ENCODE measurements around the gene LGALS14. TPM values are rescaled to one million over a fixed set of nuclear protein-coding genes. Genes with fewer than 3 reads are reported as not detected.
"Not testable (repeated sequence)": the region's sequence is repeated elsewhere in the genome, so short reads cannot be mapped to it uniquely, and the experiment has no call there.

Gene LGALS14
- total RNA-seq, 2 donors from 2014 or later, result not detected

DNA sequence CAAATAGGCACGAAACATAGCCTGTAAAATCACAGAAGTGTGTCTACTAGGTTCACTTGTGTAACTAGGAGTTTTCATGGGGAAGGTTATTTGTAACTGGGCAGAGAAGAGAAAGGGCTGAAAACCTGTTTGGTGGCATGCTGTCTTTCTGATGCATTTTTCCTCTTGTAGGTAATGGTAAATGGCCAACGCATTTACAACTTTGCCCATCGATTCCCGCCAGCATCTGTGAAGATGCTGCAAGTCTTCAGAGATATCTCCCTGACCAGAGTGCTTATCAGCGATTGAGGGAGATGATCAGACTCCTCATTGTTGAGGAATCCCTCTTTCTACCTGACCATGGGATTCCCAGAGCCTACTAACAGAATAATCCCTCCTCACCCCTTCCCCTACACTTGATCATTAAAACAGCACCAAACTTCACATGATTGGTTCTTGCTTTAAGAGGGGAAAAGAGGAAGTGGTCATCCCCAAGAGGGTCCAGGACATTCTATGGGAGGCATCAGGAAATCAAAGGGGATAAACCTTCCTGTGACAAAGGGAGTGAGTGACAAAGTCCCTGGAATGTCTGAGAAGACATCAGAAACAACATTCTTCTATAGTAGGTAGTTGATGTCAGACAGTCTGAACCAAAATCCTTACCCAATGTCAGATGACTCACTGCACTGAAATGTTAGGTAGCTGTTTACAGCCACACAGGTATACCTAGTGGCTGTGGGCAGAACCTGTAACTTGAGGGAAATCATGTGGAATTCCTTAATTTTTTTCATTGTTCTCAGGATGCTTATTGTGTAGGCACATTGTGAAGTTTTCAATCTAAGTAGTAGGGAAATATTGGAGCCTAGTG is 5.0 kb downstream of the LGALS14 start:
- H3K9me3 ChIP-seq, result no peaks in the 10 kb centered on the region
- no peaks in the 10 kb centered on the region for H3K27me3 ChIP-seq (replicated peaks; ENCODE audit: insufficient read depth)
- ATAC-seq (ENCODE audit: insufficient number of reproducible peaks, low FRiP score, low read depth), result no peak
- TF ChIP-seq, protein P1, sequence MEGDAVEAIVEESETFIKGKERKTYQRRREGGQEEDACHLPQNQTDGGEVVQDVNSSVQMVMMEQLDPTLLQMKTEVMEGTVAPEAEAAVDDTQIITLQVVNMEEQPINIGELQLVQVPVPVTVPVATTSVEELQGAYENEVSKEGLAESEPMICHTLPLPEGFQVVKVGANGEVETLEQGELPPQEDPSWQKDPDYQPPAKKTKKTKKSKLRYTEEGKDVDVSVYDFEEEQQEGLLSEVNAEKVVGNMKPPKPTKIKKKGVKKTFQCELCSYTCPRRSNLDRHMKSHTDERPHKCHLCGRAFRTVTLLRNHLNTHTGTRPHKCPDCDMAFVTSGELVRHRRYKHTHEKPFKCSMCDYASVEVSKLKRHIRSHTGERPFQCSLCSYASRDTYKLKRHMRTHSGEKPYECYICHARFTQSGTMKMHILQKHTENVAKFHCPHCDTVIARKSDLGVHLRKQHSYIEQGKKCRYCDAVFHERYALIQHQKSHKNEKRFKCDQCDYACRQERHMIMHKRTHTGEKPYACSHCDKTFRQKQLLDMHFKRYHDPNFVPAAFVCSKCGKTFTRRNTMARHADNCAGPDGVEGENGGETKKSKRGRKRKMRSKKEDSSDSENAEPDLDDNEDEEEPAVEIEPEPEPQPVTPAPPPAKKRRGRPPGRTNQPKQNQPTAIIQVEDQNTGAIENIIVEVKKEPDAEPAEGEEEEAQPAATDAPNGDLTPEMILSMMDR (IDR thresholded peaks at IDR 0.05), result no peak
- DNase-seq (ENCODE audit: low spot score), result no peak
- no peak overlapping the region for H3K4me3 ChIP-seq
- no peaks in the 10 kb centered on the region for H3K4me1 ChIP-seq (ENCODE audit: control insufficient read depth in 1 of 2, low read depth in 2 of 2)
- no peaks in the 10 kb centered on the region for H3K36me3 ChIP-seq
- H3K27ac ChIP-seq, result no peak overlapping the region

DNA sequence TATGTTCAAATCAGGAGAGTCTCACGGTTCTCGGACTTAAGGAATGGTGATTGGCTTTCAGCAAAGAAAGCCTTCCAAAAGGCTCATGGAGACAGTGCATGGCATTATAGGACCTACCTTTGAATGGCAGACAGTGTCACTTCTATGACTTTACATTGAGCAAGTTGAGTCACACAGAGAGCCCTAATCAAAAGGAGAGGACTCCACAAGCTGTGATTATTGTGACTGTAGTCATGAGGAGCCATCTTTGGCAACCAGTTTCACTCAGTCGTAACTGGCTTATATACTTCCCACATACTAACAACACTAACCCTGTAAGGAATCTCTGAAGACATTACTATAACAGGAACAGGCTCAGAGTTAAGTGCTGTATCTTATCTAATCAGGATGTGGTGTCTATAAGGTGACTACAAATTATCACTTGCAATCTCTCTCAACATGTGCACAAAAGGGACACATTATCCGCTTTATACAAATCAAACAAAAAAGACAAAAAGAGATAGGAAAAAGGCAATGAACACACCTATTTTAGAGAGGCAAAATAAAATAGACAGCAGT is 6.1 kb downstream of the LGALS14 start:
- H3K27ac ChIP-seq, result no peak overlapping the region
- H3K36me3 ChIP-seq, result no peaks in the 10 kb centered on the region
- TF ChIP-seq, protein P1 (IDR thresholded peaks at IDR 0.05), result no peak
- no peaks in the 10 kb centered on the region for H3K4me1 ChIP-seq (ENCODE audit: control insufficient read depth in 1 of 2, low read depth in 2 of 2)
- no peaks in the 10 kb centered on the region for H3K9me3 ChIP-seq
- no peaks in the 10 kb centered on the region for H3K27me3 ChIP-seq (replicated peaks; ENCODE audit: insufficient read depth)
- DNase-seq (ENCODE audit: low spot score) (no peak), ATAC-seq (ENCODE audit: insufficient number of reproducible peaks, low FRiP score, low read depth) (no peak)
- H3K4me3 ChIP-seq, result no peak overlapping the region

DNA sequence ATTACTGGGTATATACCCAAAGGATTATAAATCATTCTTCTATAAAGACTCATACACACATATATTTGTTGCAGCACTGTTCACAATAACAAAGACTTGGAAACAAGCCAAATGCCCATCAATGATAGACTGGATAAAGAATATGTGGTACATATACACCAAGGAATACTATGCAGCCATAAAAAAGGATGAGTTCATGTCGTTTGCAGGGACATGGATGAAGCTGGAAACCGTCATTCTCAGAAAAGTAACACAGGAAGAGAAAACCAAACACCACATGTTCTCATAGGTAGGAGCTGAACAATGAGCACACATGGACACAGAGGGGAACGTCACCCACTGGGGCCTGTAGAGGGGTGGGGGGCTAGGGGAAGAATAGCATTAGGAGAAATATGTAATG is 15.9 kb downstream of the LGALS14 start:
- not testable (repeated sequence) for DNase-seq (ENCODE audit: low spot score); ATAC-seq (ENCODE audit: insufficient number of reproducible peaks, low FRiP score, low read depth); H3K4me3 ChIP-seq; H3K9me3 ChIP-seq; H3K36me3 ChIP-seq; H3K27me3 ChIP-seq (replicated peaks; ENCODE audit: insufficient read depth); H3K4me1 ChIP-seq (ENCODE audit: control insufficient read depth in 1 of 2, low read depth in 2 of 2); H3K27ac ChIP-seq

DNA sequence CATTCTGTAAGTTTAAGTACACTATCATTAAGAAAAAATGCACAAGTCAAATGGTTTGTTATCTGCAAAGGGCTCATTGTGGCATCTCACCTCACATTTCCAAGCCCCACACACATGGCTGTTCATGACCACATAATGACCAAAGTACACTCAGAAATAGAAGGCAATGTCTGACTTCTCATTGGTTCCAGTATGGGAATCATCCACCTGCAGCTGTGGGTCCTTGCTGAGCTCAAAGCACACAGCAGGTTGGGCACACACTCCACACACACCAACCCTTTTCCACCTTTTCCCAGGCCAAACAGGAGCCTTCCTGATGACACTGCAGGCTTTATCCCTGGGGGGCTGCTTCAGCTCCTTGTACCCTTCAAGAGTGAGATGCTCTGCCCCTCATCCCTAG is 21.7 kb downstream of the LGALS14 start:
- no peak overlapping the region for H3K27ac ChIP-seq
- TF ChIP-seq, protein P1 (IDR thresholded peaks at IDR 0.05), result no peak
- no peaks in the 10 kb centered on the region for H3K27me3 ChIP-seq (replicated peaks; ENCODE audit: insufficient read depth)
- no peaks in the 10 kb centered on the region for H3K36me3 ChIP-seq
- no peak overlapping the region for H3K4me3 ChIP-seq
- no peaks in the 10 kb centered on the region for H3K4me1 ChIP-seq (ENCODE audit: control insufficient read depth in 1 of 2, low read depth in 2 of 2)
- no peaks in the 10 kb centered on the region for H3K9me3 ChIP-seq
- ATAC-seq (ENCODE audit: insufficient number of reproducible peaks, low FRiP score, low read depth), result no peak
- DNase-seq (ENCODE audit: low spot score), result no peak

DNA sequence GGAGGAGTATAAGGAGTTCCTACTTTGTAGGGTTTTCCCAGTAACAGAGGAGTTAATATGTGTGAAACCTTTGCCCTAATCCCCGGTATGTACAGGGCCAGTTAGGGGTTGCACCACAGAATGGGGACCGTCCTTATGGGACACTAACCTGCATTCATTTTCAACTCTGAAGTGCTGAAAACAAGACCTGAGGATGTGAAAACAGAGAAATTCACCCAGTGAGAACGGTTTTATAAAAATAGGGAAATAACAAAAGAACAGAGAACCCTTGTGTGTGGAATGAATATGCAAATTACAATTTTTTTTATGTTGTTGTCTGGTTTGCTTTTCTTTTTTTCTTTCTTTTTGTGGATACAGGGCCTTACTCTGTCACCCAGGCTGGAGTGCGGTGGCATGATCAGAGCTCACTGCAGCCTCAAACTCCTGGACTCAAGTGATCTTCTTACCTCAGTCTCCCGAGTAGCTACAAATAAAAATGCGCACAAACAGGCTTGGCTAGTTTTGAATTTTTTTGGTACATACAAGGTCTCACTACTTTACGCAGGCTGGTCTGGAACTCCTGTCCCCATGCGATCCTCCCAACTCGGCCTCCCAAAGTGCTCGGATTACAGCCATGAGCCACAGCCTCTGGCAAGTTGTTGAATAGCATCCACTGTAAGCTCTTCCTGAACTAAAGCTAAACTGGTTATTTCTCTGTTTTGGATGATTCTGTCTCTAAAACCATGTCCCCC is 23.0 kb downstream of the LGALS14 start:
- DNase-seq (ENCODE audit: low spot score) (no peak), ATAC-seq (ENCODE audit: insufficient number of reproducible peaks, low FRiP score, low read depth) (no peak)
- TF ChIP-seq, protein P1 (IDR thresholded peaks at IDR 0.05), result no peak
- Histone ChIP-seq H3K4me1 (ENCODE audit: control insufficient read depth in 1 of 2, low read depth in 2 of 2) (no peaks in the 10 kb centered on the region), H3K9me3 (no peaks in the 10 kb centered on the region), H3K4me3 (no peak overlapping the region), H3K27me3 (replicated peaks; ENCODE audit: insufficient read depth) (no peaks in the 10 kb centered on the region), H3K36me3 (no peaks in the 10 kb centered on the region), H3K27ac (no peak overlapping the region)

Data from thoracic aorta (tissue), 2 donors.